ENCODE measurements around the gene CHD5.

The CHD5 gene

GRCh38 chr1:6130036-6130435, 50.1 kb downstream of the CHD5 start:
- DNase-seq: no peak

- no peak for DNase-seq
Measured at GRCh38 chr1:6129313-6129712, 50.8 kb downstream of the CHD5 start.

- DNase-seq: no peak
Measured at GRCh38 chr1:6128276-6129081, 51.6 kb downstream of the CHD5 start.

GRCh38 chr1:6127587-6128163, 52.4 kb downstream of the CHD5 start:
- DNase-seq: peak; percentile 75 to 76

- DNase-seq: no peak
Measured at GRCh38 chr1:6126521-6127067, 53.5 kb downstream of the CHD5 start.

GRCh38 chr1:6126028-6126427, 54.1 kb downstream of the CHD5 start:
- no peak for DNase-seq

- no peak for DNase-seq
Measured at GRCh38 chr1:6125366-6125765, 54.8 kb downstream of the CHD5 start.

GRCh38 chr1:6124746-6125365, 55.3 kb downstream of the CHD5 start:
- DNase-seq: no peak

- DNase-seq: no peak
Measured at GRCh38 chr1:6124341-6124740, 55.8 kb downstream of the CHD5 start.

- DNase-seq: no peak
Measured at GRCh38 chr1:6123816-6124215, 56.3 kb downstream of the CHD5 start.

GRCh38 chr1:6123083-6123482, 57.0 kb downstream of the CHD5 start:
- DNase-seq: no peak

GRCh38 chr1:6121651-6122370, 58.3 kb downstream of the CHD5 start:
- no peak for DNase-seq

GRCh38 chr1:6121021-6121421, 59.1 kb downstream of the CHD5 start:
- no peak for DNase-seq

- no peak for DNase-seq
Measured at GRCh38 chr1:6118415-6118814, 61.7 kb downstream of the CHD5 start.

- DNase-seq: no peak
Measured at GRCh38 chr1:6117624-6118023, 62.5 kb downstream of the CHD5 start.

- no peak for DNase-seq
Measured at GRCh38 chr1:6117064-6117463, 63.1 kb downstream of the CHD5 start.

- no peak for DNase-seq
Measured at GRCh38 chr1:6116137-6116536, 64.0 kb downstream of the CHD5 start.

- no peak for DNase-seq
Measured at GRCh38 chr1:6113745-6114144, 66.4 kb downstream of the CHD5 start.

- DNase-seq: no peak
Measured at GRCh38 chr1:6113116-6113515, 67.0 kb downstream of the CHD5 start.

GRCh38 chr1:6112690-6113005, 67.5 kb downstream of the CHD5 start:
- DNase-seq: no peak

GRCh38 chr1:6111991-6112689, 68.0 kb downstream of the CHD5 start:
- no peak for DNase-seq

GRCh38 chr1:6111571-6111970, 68.5 kb downstream of the CHD5 start:
- no peak for DNase-seq

GRCh38 chr1:6110326-6110725, 69.8 kb downstream of the CHD5 start:
- DNase-seq: no peak

Measured in activated CD4-positive, alpha-beta T cell treated with anti-CD3 and anti-CD28 coated beads, Interleukin-2, amount 50 U/mL, for 48 hours (primary cell).